ENCODE data around the gene LEPR.

LEPR gene

DNA sequence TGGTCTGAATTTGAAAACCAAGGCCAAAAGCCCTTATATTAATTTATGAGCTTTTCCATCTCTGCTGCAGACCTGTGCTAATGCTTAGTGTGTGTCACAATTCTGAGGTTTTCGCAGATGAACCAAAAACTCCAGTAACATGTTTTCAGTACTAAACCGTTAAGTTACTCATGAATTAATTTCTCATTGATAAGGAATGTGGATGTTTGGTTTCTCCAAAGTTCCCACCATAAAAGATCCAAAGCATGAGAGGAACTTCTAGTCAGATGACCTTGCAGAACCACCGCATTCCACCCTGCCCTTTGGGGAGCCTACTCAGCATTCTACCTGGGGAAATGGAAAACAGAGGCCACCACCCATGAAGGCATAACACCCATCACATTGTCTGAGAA is 7.5 kb upstream of the LEPR start:
- no peak for DNase-seq

DNA sequence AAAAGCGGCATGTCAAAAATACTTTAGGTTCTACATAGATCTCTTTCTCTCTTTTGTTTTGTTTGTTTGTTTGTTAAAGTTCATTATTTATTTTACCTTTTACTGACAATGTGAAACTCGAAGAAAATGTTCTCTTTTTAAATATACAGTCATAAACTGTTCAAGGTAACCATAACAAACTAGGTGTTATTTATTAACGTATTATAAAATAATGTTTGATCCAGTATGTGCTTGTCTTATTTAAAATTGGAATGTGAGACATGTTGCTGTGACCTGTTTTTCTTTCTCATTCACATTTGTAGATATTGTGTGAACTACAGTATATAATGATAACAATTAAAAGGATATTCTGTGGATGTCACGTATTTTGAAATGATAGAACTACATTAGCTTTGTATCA is 5.9 kb upstream of the LEPR start:
- no peak for DNase-seq

DNA sequence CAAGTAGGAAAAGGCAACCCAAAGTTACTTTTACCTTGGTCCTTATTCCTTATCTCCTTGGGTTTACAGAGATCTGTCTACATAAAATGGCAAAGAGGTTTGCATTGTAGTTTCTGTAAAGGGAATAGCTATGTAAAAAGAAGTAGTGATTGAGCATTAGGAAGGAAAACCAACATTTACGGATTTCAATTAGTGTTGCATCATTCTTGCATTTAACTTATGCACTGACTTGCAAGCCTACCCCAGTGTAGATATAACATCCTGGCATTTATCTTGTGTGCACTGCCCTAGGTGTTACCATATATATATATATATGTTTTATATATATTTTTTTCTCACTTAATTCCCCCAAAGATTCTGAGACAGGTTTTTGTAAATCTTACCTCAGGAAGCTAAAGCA is 3.7 kb upstream of the LEPR start:
- no peak for DNase-seq

DNA sequence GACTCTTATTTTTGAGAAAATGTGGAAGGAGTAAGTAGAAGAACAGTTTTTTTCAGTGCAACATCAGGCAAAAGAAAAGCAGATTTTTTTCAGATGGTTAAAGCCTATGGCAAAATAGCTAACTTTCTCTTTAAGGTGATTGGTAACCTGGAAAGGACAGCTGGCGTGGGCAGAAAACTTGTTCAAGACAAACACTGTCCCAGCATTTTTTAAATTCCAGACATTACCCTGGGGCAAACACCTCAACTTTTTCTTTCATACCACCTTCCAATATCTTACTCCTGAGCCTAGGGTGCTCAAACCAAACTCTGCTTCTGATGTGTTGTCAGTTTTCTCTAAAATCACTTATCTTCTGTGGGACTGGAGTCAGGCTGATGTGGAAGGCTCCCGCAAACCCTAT is 2.7 kb upstream of the LEPR start:
- DNase-seq, result no peak

DNA sequence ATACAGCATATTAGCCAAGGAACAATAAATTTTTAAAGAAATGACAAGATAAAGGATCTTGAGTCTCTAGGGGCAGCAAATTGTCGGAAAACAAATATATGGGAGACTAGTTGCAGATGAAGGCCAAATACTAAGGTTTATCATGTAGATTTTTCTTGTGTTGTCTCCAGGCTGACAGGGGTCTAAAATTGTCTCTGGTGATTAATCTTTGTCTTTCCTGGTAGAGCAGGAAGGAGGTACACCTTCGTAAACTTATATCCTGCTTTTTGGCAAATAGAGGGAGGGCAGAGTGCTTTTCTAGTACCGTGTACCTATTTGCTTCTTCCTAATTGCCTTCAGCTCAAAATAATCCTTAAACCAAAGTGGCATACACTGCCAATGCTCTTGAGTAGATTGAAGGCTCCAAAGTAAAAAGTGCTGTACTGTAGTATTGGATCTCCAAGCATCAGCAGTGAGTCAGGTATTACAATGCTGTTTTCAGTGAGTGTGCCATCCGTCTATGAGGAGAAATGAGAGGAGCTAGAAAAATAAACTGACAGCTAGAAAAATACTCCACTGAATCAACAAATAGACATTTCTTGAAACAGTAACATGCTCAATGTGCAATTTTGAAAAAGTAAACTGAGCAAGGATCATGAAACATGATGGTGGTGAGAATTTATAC is 1.8 kb upstream of the LEPR start:
- no peak for DNase-seq

DNA sequence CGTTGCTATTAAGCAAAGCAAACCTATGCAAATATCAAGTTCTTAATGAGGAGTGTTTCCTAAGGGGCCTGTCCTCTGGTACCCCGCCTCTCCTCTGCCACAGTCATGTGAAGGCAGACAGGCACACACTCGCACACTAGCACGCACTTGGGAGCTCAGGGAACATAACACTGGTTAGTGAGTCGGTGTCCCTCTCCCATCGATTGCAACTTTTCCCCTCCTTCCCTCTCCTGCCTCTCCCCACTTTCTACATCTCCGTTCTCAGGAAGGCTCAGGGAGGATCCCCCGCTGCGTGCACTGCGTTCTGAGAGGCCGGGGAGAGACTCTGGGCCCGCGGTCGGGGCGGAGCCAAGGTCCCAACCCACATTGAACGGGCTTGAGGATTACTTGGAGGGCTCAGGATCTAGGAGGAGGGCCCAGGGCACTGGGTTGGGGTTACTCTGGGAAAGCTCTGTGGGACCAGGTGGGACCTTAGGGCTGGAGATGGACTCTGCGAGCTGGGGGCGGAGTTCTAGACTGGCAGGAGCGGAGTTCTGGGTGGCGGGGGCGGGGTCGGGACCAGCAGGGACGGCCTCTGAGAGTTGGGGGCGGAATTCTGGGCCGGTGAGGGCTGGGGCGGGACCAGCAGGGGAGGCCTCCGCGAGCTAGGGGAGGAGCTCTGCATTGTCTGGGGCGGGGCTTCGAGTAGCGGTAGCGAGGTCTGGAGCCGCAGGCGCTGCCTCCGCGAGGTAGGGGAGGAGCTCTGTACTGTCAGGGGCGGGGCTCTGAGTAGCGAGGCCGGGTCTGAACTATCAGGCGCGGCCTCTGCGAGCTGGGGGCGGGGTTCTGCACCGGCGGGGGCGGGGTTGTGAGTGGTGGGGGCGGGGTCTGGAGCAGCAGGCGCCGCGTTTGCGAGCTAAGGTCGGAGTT is 533 bp upstream of the LEPR start:
- DNase-seq, result peak; percentile 99

DNA sequence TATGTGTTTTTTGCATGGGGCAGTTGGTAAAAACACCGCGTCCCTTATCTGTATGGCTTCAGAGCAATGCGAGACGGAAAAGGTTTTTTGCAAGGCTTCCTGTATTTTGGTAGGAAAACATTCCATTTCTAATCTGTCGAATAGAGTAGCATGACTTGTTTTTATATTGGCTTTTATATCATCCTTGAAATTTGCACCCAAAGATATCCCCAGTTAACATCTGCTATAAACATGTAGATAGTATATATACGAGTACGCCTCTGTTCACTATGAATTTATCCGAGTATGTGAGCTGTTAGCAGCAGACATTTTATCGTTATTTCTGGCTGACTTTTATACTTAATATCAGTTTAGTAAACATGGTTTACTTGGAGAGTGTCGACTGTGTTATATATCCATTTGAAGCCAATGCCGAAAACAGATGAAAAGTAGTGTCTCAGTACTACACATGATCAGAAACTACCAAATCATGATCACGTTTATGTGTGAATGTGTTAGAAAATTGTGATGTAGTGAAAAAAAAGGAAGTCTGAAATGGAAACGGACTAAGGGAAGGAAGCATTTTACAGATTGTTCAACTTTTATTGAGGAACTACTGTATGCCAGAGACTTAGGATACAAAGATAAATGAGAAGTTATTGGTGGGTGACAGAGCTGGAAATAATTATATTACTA is 1.0 kb downstream of the LEPR start:
- DNase-seq, result no peak

DNA sequence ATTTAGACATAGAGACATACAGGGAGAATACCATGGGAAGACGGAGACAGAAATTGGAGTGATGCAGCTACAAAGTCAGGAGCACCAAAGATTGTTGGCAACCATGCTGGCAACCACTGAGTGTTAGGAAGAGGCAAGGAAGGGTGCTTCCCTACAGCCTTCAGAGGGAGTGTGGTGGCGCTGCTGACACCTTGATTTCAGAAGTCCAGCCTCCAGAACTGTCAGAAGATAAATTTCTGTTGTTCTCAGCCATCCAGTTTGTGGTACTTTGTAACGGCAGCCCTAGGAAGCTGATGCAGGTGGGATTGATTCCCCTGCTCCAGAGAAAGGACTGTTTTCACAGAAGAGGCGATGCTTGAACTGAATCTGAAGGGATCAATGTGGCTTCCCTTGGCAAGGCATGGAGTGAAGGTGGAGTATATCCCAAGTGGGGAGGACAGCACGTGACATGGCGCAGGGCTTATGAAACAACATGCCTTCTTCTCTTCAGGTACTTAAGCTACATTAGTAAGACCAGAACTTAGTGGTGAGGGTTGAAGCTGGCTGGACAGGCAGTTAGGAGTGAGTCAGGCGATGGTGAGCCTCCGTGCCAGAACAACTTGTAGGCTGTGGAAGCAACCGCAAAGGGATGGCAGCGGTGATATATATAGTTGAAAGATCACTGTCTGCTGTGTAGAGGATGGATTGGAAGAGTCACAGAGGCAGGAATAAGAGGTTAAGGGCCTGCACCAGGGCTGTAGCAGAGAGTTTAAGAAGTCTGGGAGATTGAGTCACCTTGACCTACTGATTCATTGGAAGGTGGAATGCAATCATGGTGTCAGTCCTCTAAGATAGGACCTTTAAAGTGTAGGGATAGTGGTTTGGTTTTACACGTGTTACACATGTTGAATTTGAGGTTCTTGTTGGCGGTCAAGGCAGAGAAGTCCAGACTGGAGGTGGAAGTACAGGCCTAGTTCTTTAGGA is 2.1 kb downstream of the LEPR start:
- DNase-seq, result no peak

DNA sequence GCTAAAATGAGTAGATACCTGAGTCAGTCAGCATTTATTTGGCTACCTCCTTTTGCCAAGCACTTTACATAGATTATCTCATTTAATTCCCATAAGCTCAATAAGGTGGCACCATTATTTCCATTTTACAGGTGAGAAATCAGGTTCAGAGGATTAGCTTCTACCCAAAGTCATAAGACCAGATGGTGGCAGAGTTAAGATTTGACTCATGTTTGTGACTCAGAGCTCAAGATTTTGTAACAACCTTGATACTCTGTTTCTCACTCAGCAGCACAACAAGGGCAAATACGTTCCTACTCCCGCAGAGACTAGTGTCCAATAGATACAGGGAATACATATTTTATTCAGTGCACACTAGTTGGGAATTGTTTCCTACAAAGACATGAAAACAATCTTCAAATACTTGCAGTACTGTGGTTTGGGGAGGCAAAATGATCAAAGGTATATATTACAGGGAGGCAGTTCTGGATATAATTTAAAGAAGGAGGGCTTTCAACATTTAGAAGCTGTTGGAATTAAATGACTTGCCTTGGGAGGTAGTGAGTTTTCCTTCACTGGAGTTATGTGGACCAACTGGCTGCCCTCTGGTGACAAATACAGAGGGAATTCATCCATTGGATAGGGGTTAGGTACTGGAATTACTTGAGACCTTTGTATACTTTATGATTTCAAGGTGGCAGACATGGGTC is 3.6 kb downstream of the LEPR start:
- DNase-seq, result no peak

DNA sequence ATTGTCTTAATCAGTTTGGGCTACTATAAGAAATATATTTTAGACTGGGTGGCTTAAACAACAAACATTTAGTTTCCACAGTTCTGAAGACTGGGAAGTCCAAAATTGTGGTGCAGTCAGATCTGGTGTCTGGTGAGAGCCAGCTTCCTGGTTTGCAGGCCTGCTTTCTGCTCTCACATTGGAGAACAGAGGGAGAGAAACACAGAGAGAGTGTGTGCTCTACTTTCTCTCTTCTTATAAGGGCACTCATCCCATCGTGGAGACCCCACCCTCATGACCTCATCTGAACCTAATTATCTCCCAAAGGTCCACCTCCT is 4.1 kb downstream of the LEPR start:
- DNase-seq, result no peak

DNA sequence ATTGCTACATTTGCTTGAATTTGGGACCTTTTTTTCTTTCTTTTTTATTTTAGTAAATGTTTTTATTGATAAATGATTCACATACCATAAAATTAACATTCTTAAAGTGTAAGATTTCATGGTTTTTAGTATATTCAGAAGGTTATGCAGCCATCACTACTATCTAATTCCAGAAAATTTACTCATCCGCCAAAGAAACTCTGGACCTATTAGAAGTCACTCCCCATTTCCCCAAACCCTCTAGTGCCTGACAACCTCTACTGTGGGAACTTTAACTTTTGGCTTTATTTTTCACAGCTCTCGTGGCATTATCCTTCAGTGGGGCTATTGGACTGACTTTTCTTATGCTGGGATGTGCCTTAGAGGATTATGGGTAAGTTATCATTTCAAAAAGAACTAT is 4.5 kb downstream of the LEPR start:
- no peak for DNase-seq

DNA sequence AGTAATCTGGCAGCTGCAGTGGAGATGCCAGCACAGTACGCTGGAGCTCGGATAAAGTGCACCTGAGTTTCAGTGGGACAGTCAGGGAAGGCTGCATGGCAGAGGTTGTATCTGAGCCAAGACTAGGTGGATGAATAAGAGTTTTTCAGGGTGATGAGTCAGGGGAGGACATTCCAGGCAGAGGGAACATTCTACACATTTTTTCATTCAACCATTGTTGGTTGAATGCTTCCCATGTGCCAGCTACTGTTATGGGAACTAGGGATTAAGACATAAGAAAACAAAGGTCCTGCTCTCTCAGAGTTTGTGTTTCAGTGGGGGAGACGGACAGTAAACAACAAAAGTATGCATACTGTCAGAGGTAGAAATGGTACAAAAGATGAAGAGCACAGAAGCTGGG is 5.2 kb downstream of the LEPR start:
- DNase-seq, result no peak

DNA sequence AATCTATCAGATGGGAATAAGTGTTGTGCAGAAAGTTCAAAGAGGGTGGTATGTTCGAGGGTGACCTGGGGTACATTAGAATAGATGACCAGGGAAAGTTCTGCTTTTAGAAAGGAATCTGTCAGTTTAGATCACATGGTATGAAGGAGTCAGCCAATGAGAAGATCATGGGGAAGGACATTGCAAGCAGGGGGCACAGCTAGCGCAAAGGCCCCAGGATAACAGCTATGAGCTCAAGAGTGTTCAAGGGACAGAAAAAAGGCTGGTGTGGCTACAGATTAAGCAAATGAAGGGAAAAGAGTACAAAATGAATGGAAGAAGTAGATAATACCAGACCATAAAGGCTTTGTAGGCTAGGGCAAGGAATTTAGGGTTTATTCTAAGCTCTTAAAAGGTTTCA is 8.6 kb downstream of the LEPR start:
- DNase-seq, result no peak

DNA sequence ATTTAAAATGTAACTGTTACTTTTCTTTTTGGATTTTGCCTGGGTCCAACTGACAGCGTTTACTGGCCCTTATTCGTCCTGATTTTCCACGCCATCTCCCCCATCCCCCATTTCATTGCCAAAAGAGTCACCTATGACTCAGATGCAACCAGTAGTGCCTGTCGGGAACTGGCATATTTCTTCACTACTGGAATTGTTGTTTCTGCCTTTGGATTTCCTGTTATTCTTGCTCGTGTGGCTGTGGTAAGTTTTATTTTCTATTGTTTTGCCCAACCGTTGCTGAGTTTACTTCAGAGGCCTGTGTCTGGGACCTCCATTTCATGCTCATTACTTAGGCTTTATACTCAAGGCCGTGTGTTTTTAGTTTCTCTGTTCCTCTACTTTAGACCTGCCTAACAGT is 9.3 kb downstream of the LEPR start:
- DNase-seq, result no peak

DNA sequence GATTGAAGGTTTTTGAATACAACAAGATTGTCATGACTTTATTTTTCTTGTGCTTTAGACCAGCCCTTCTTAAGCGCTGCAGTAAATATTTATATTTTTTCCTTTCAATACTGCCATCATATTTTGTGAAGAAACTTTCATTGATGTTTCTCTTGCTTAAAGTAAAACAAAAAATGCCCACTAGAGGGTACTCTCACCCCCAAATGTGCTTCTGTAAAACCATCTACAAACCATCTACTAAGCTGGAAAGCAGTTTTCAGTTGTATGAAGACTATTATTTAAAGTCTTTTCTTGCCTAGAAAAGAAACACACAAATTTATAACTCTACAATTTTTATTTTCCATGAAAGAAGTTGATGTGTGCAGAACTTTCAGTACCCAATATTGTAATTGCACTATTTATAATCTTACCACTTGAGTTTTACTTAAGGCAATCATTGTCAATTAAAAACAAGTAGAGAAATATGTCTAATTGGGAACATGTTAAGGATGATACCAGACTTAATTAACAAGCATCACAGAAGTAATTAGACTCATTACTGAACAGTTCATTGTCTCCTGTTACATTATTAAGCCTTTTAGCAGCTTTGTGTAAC is 10.7 kb downstream of the LEPR start:
- DNase-seq, result no peak

DNA sequence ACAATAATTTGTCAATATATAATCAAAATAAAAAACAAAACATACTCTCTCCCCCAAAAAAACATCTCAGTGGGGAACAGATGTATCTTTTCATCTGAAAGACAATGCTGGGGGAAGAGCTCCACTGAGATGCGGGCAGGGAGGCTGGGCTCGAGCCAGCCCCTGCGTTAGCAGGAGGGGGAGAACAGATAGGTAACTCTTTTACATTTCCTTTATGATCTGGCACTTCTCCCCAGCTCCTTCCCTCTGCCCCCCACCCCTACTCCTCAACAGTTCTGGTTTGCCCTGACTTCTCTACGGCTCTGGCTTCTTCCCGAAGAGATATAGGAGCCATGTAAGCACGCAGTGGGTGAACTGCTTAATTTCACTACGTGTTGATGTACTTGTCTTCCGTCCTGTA is 12.4 kb downstream of the LEPR start:
- DNase-seq, result no peak

DNA sequence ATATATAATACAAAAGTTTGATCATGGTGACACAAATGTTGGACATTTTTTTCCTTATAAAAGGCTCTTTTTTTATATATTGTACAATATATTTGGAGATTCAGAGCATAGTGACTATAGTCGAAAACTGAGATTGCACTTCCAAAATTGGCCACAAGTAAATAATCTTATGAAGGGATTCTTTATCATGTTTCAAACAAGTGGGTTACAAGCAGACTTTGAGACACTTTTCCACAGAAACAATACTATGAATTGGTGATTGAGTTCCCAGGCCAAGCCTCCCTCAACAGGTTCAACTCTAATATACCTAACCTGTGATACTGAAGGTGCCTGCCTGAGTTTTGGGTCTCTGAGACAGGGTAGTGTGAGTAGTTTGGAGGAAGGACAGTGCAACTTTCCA is 13.8 kb downstream of the LEPR start:
- no peak for DNase-seq

DNA sequence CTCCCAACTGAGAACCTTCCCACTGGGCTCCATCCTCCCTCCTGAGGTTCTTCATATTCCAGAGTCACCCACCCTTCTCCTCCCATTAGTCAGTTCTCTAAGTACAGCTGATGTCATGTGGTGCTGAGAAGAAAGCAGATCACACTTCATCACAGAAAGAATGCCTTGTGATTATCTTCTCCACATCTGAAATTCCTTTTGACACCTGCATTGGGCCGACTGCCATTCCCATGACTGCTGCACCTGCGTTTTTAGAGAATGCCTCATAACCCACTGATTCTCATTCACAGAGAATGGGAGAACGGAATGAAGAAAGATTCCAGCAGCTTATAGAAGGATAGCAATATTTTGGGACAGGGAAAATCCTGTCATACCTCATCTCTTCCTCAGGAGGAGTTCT is 14.3 kb downstream of the LEPR start:
- DNase-seq, result no peak

DNA sequence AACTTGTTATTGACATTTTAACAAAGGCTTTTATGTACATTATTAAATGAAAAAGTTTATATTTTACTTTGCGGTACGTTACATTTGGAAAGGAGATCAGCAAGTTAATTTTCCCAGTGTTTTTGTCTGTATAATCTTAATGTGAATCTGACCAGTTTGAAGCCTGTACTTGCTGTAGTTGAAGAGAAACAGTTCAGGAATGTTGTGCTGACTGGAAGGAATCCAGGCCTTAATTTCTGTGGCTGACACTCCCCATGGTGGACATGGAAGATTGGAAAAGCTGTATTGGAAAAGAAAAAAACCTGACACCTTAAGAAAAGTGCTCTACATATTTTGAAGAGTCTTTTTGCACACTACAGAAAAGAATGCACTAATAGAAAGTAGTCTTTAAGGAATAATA is 15.5 kb downstream of the LEPR start:
- DNase-seq, result no peak

DNA sequence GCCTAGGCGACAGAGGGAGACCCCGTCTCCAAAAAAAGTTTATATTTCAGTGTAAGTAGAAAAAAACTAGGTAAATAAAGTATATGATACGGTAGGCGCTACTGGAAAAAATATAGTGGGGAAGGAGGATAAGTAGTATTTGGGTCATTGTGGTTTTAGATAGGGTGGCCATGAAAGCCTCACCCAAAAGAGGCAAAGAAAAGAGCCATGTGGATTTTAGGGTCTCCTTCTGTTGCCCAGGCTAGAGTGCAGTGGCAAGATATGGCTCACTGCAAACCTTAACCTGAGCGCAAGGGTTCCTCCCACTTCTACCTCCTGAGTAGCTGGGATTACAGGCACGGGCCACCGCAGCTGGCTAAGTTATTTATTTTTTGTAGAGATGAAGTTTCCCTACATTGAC is 17.1 kb downstream of the LEPR start:
- DNase-seq, result no peak

DNA sequence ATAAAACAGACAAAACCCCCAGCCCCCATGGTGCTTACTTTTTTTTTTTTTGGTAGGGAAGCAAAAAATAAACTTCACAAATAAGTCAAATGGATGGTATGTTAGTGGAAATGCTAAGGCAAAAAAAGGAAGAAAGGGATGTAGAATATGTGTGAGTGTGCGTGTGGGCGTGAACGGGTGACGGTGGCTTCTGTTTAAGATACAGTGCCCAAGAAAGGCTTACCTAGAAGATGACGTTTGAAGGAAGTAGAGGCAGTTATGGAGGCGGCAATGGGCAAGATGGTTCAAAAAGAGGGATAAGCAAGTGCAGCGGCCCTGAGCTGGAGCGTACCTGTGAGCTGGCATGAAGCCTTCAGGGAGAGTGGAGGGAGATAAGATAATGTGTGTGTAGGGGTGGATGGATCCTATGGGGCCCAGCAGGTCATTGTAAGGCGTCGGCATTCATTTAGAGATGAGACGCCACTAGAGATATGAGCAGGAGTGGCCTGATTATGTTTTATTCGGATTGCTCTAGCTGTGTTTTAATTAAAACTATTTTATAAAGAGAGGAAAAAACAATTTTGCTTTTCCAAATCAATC is 19.9 kb downstream of the LEPR start:
- DNase-seq, result no peak

DNA sequence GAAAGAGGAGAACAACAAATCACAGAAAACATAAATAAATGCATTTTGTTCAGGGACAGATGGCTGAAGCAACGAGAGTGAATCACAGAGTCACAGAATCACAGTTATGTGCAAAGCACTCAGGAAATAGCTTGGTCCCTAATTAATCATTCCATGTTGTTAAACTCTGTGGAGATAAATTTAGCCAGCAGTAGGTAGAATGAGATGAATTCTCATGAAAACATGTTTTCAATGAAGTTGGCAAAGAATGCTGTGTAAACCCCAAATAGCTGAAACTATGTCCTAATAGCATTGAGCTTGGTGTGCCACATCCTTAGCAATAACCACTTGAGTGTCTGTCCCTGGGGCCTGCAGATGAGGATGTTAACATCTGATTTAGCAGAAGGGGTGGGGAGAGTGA is 20.4 kb downstream of the LEPR start:
- DNase-seq, result no peak
